ENCODE measurements around the gene COA8.

Gene COA8

DNA sequence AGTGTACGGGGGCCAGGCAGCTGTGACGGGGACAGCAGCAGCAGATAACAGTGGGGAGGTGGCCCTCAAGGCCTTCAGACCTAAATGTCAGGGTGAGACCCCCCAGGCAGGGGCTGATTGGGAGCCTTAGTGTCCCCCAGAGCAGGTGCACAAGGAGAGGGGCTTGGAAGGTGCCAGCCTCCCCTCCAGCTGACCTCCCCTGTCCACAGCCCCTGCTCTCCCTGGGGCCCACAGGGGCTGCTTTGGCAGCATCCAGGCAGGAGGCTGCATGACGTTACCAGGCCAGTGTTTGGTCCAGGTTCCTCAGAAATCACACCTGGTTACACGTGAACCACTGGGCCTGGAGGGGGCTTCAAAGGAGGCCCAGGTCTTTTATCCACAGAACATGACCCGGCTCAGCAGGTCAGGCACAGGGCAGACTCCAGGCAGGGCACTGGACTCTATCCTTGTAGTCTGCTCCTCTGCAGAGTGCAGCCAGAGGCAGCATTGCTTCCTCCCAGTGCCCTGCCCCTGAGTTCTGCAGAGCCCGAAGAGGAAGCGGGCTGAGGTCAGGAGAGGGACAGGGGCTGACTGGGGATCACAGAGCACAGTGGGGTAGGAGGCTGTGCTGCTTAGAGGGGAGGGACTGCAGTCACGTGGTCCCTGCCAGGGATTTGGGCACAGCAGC lies 36.4 kb upstream of the COA8 start:
- DNase-seq: no peak

DNA sequence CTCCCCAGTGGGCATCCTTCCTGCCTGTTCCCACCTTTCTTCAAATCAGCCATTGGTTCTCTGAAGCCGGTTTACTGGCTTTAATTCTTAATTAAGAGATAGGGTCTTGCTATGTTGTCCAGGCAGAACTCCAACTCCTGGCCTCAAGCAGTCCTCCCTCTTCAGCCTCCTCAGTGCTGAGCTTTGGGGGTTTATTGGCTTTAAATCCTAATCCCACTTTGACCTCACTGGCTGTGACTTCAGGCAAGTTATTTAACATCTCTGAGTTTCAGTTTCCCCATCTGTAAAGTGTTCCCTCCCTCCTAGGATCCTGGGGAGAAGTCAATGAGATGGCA lies 35.9 kb upstream of the COA8 start:
- DNase-seq: no peak

GRCh38 chr14:103527408-103528145 lies 35.2 kb upstream of the COA8 start:
- peak in 1 of 2 donors; percentile 66 for DNase-seq

GRCh38 chr14:103528146-103528586 lies 34.6 kb upstream of the COA8 start:
- no peak for DNase-seq

- DNase-seq: peak; percentile 80 to 82
These were observed 34.0 kb upstream of the COA8 start, which contains the start of gene TRMT61A for GRCh38 chr14:103528587-103529382. Gene TRMT61A, plus strand, starts transcription at chr14:103529196. Its CDS starts 783 bp downstream, at chr14:103529979.

- DNase-seq: no peak
These were observed 33.1 kb upstream of the COA8 start for GRCh38 chr14:103529383-103530365.

- peak in 1 of 2 donors; percentile 27 for DNase-seq
These were observed 32.4 kb upstream of the COA8 start for GRCh38 chr14:103530390-103530789.

DNA sequence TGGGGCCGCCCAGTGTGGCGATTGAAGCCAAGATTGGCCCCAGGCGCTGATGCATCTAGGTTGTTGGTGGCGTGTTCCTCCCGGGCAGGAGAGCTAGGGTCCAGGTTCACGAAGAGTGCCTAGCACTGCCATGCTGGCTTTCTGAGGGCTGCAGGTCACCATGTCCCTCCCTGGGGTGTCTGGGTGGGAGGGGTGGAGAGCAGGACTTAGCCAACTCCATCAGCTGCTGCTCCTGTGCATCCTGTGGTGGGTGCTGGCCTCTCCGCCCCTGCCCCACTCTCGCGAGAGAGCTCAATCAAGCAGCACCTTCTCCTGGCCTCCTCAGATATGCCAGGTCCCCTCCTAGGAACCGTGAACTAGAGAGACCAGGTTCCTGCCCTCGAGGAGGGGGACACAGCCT lies 31.9 kb upstream of the COA8 start:
- DNase-seq: no peak

- DNase-seq: no peak
These were observed 31.1 kb upstream of the COA8 start for GRCh38 chr14:103531421-103532215.

DNA sequence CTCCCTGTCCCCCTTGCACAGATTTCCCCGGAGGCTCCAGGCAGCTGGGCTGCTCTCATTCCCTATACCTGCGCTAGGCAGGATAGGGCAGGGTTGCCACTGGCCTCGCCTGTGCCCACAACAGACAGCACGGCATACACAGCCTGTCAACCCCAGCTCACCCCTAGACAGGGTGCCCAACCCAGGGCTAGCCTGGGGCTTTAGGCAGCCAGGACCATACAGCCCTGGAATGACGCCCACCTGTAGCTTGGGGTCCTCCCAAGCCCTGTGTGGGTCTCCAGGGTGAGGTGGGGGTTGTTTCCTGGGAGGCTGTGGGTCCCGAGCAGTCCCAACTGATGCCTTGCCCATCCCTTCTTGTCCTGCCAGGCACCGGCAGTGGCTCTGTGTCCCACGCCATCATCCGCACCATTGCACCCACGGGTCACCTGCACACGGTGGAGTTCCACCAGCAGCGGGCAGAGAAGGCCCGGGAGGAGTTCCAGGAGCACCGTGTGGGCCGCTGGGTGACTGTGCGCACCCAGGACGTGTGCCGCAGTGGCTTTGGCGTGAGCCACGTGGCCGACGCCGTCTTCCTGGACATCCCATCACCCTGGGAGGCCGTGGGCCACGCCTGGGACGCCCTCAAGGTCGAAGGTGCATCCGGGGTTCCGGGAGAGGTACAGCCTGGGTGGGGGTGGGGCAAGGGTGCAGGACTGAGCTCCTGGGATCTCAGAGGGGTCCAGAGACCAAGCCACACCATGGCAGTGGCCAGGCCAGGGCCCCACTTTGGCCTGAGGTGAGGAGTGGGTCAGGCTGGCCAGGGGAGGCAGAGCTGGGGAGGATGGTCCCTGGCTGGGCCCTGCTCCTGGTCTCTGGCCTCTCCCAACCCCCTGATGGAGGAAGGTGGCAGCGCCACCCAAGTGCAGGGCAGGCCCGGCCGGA lies 30.3 kb upstream of the COA8 start:
- no peak for DNase-seq

DNA sequence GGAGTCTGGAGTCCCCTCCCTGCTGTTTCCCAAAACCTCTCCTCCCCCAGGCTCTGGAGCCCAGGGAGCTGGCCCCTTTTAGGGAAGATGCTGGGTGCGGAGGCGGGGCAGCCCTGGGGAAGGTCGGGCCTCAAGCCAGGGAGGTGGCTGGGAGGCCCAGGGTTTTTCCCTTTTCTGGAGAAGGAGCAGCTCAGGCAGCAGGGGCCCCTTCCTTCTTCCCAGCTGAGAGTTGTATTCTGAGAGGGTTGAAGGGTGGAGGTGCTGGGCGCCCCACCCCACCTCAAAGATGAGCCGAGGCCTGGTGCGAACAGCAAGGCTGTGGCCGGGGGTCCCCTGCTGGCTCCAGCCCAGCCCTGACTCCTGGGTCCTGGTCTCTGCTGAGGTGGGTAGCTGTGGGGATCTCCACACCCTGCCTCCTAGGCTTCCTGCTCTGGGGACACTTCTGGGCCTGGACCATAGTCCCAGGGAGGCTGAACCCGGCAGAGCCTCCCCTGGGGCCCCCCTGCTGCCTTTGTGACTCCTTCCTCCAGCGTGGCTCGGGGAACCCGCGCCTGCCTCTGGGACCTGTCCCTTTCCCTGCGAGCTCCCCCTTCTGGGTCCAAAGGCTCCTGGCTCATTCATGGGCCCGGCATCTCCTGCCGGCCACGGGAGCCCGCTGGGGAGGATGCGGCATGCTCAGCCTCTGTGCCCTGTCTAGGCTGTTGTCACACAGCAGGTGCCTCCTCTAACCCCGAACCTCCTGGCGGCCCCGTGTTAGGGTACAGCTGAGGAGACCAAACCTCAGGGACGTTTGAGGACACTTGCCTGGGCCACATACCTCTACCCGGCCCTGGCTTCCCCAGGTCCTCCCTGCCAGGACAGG lies 29.4 kb upstream of the COA8 start:
- DNase-seq: no peak

DNA sequence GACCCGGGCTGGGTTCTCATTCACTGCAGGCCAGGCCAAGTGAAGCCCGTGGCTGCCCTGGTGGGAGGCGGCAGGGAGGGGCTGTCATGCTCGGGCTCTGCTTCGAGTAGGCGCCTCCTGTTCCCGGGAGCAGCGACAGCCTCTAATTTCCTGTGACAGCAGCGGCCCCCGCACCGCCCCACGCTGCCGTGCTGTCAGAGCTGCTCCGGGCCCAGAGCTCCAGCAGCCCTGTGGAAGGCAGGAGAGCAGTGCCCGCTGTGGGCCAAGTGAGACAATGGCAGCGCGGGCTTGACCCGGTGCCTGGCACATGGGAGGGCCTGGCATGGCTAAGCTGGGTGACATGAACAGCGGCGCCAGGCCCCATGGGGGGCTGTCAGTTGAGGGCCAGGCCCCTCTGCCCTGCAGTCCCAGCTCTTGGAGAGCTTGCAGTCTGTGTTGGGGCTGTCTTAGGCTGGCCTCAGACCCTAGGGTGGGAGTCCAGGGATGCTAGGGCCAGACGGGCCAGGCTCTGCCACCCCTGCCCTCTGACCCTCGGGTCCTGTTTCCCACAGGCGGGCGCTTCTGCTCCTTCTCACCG lies 28.7 kb upstream of the COA8 start:
- DNase-seq: no peak

GRCh38 chr14:103534576-103535061 lies 28.1 kb upstream of the COA8 start:
- DNase-seq: no peak

- DNase-seq: no peak
These were observed 27.5 kb upstream of the COA8 start for GRCh38 chr14:103535081-103535890.

GRCh38 chr14:103535891-103536565 lies 26.7 kb upstream of the COA8 start:
- DNase-seq: no peak

GRCh38 chr14:103536693-103537092 lies 26.1 kb upstream of the COA8 start:
- no peak for DNase-seq

Data from CD4-positive, alpha-beta T cell treated with Interleukin-1 beta for 1 hour (primary cell).